GM19452 (cell line): ENCODE data around the gene THEM5.
"Not testable (repeated sequence)": the region's sequence is repeated elsewhere in the genome, so short reads cannot be mapped to it uniquely, and the experiment has no call there.

Experiments used
- ATAC-seq: cut with Tn5 transposase; IDR thresholded peaks from one replicate; pipeline ENCODE4 v1.9.1; 2021; ENCODE audit not compliant: unreplicated experiment

The THEM5 gene

GRCh38 chr1:151867765-151868411 lies 14.4 kb upstream of the THEM5 start:
- no peak for ATAC-seq

- no peak for ATAC-seq
Measured at GRCh38 chr1:151867321-151867720, 13.8 kb upstream of the THEM5 start.

GRCh38 chr1:151864411-151864810 lies 10.9 kb upstream of the THEM5 start:
- ATAC-seq, result no peak

GRCh38 chr1:151862604-151863003 lies 9.1 kb upstream of the THEM5 start:
- no peak for ATAC-seq

- ATAC-seq, result no peak
Measured at GRCh38 chr1:151860504-151861187, 7.1 kb upstream of the THEM5 start.

GRCh38 chr1:151859891-151860293 lies 6.4 kb upstream of the THEM5 start:
- no peak for ATAC-seq

GRCh38 chr1:151858886-151859665 lies 5.6 kb upstream of the THEM5 start:
- no peak for ATAC-seq

GRCh38 chr1:151858030-151858746 lies 4.7 kb upstream of the THEM5 start:
- no peak for ATAC-seq

GRCh38 chr1:151855933-151856332 lies 2.4 kb upstream of the THEM5 start:
- no peak for ATAC-seq

- ATAC-seq, result not testable (repeated sequence)
Measured at GRCh38 chr1:151855516-151855915, 2.0 kb upstream of the THEM5 start.

GRCh38 chr1:151854658-151855057 lies 1.1 kb upstream of the THEM5 start:
- no peak for ATAC-seq

- no peak for ATAC-seq
Measured at GRCh38 chr1:151852733-151853132, 779 bp downstream of the THEM5 start.

- no peak for ATAC-seq
Measured at GRCh38 chr1:151851886-151852285, 1.6 kb downstream of the THEM5 start.

GRCh38 chr1:151849871-151850270 lies 3.6 kb downstream of the THEM5 start:
- ATAC-seq, result no peak

- no peak for ATAC-seq
Measured at GRCh38 chr1:151849126-151849525, 4.4 kb downstream of the THEM5 start.

GRCh38 chr1:151847867-151848596 lies 5.5 kb downstream of the THEM5 start:
- no peak for ATAC-seq

GRCh38 chr1:151846686-151847237 lies 6.8 kb downstream of the THEM5 start:
- no peak for ATAC-seq

- no peak for ATAC-seq
Measured at GRCh38 chr1:151846062-151846568, 7.4 kb downstream of the THEM5 start.

- ATAC-seq, result no peak
Measured at GRCh38 chr1:151843398-151843797, 10.1 kb downstream of the THEM5 start.

GRCh38 chr1:151841141-151841540 lies 12.4 kb downstream of the THEM5 start:
- ATAC-seq, result no peak
